ENCODE measurements around the gene BPIFB3.

Gene BPIFB3

GRCh38 chr20:33053291-33054106 is at the start of gene BPIFB3:
Gene BPIFB3, plus strand, starts transcription at chr20:33053903. Its CDS starts 1,533 bp downstream, at chr20:33055436.
- Histone ChIP-seq H3K36me3 (ENCODE audit: control insufficient read depth in 5 of 5, insufficient read depth in 5 of 5, low read length in 5 of 5) (no peaks in the 10 kb centered on the region), H3K9me3 (ENCODE audit: control insufficient read depth in 5 of 5, low read length in 5 of 5) (no peaks in the 10 kb centered on the region), H3K4me1 (ENCODE audit: control insufficient read depth in 5 of 5, insufficient read depth in 5 of 5, low read length in 5 of 5) (peaks cover 0 to 6% (median 4%) of the 10 kb centered on the region in 5 donors), H3K27ac (ENCODE audit: low read depth, low read length) (no peak within 1 kb of the TSS), H3K4me3 (ENCODE audit: low read depth in 1 of 5, low read length in 5 of 5) (no peak within 1 kb of the TSS), H3K9ac (ENCODE audit: low read length in 5 of 5) (no peak within 1 kb of the TSS), H3K27me3 (ENCODE audit: control insufficient read depth in 5 of 5, insufficient read depth in 4 of 5, low read length in 5 of 5) (peaks cover 0 to 12% (median 3%) of the 10 kb centered on the region in 5 donors)

GRCh38 chr20:33004141-33004751 is 49.5 kb upstream of the BPIFB3 start, which contains the start of gene SUN5:
Gene SUN5, minus strand, starts transcription at chr20:33004433. Its CDS starts 93 bp downstream, at chr20:33004340.
- no peak within 1 kb of the TSS for H3K9ac ChIP-seq (ENCODE audit: low read length in 5 of 5)
- peaks cover under 1 to 15% (median 10%) of the 10 kb centered on the region in 5 donors for H3K4me1 ChIP-seq (ENCODE audit: control insufficient read depth in 5 of 5, insufficient read depth in 5 of 5, low read length in 5 of 5)
- no peak within 1 kb of the TSS for H3K4me3 ChIP-seq (ENCODE audit: low read depth in 1 of 5, low read length in 5 of 5)
- peaks cover 0 to 11% (median 5%) of the 10 kb centered on the region in 5 donors for H3K9me3 ChIP-seq (ENCODE audit: control insufficient read depth in 5 of 5, low read length in 5 of 5)
- H3K36me3 ChIP-seq (ENCODE audit: control insufficient read depth in 5 of 5, insufficient read depth in 5 of 5, low read length in 5 of 5) = no peaks in the 10 kb centered on the region
- H3K27ac ChIP-seq (ENCODE audit: low read depth, low read length) = no peak within 1 kb of the TSS
- H3K27me3 ChIP-seq (ENCODE audit: control insufficient read depth in 5 of 5, insufficient read depth in 4 of 5, low read length in 5 of 5) = no peaks in the 10 kb centered on the region

GRCh38 chr20:33005132-33005566 is 48.6 kb upstream of the BPIFB3 start:
- peaks cover 0 to 11% (median 5%) of the 10 kb centered on the region in 5 donors for H3K9me3 ChIP-seq (ENCODE audit: control insufficient read depth in 5 of 5, low read length in 5 of 5)
- no peaks in the 10 kb centered on the region for H3K27me3 ChIP-seq (ENCODE audit: control insufficient read depth in 5 of 5, insufficient read depth in 4 of 5, low read length in 5 of 5)
- H3K4me3 ChIP-seq (ENCODE audit: low read depth in 1 of 5, low read length in 5 of 5) = no peak overlapping the region
- H3K36me3 ChIP-seq (ENCODE audit: control insufficient read depth in 5 of 5, insufficient read depth in 5 of 5, low read length in 5 of 5) = no peaks in the 10 kb centered on the region
- H3K4me1 ChIP-seq (ENCODE audit: control insufficient read depth in 5 of 5, insufficient read depth in 5 of 5, low read length in 5 of 5) = peaks cover 2 to 18% (median 13%) of the 10 kb centered on the region in 5 donors
- H3K9ac ChIP-seq (ENCODE audit: low read length in 5 of 5) = no peak overlapping the region
- no peak overlapping the region for H3K27ac ChIP-seq (ENCODE audit: low read depth, low read length)

- Histone ChIP-seq H3K9ac (ENCODE audit: low read length in 5 of 5) (no peak overlapping the region), H3K4me1 (ENCODE audit: control insufficient read depth in 5 of 5, insufficient read depth in 5 of 5, low read length in 5 of 5) (peaks cover 2 to 17% (median 13%) of the 10 kb centered on the region in 5 donors)
These were observed 47.6 kb upstream of the BPIFB3 start for GRCh38 chr20:33005908-33006775.

GRCh38 chr20:33006776-33007375 is 46.8 kb upstream of the BPIFB3 start:
- no peaks in the 10 kb centered on the region for H3K36me3 ChIP-seq (ENCODE audit: control insufficient read depth in 5 of 5, insufficient read depth in 5 of 5, low read length in 5 of 5)
- H3K27me3 ChIP-seq (ENCODE audit: control insufficient read depth in 5 of 5, insufficient read depth in 4 of 5, low read length in 5 of 5) = no peaks in the 10 kb centered on the region
- H3K9ac ChIP-seq (ENCODE audit: low read length in 5 of 5) = no peak overlapping the region
- H3K27ac ChIP-seq (ENCODE audit: low read depth, low read length) = no peak overlapping the region
- peaks cover 2 to 17% (median 13%) of the 10 kb centered on the region in 5 donors for H3K4me1 ChIP-seq (ENCODE audit: control insufficient read depth in 5 of 5, insufficient read depth in 5 of 5, low read length in 5 of 5)
- peaks cover 0 to 11% (median 5%) of the 10 kb centered on the region in 5 donors for H3K9me3 ChIP-seq (ENCODE audit: control insufficient read depth in 5 of 5, low read length in 5 of 5)
- H3K4me3 ChIP-seq (ENCODE audit: low read depth in 1 of 5, low read length in 5 of 5) = no peak overlapping the region

More at GRCh38 chr20:33005908-33006775, 47.6 kb upstream of the BPIFB3 start:
- H3K9me3 ChIP-seq (ENCODE audit: control insufficient read depth in 5 of 5, low read length in 5 of 5) = peaks cover 0 to 11% (median 5%) of the 10 kb centered on the region in 5 donors
- no peak overlapping the region for H3K4me3 ChIP-seq (ENCODE audit: low read depth in 1 of 5, low read length in 5 of 5)
- H3K27ac ChIP-seq (ENCODE audit: low read depth, low read length) = no peak overlapping the region
- H3K36me3 ChIP-seq (ENCODE audit: control insufficient read depth in 5 of 5, insufficient read depth in 5 of 5, low read length in 5 of 5) = no peaks in the 10 kb centered on the region
- H3K27me3 ChIP-seq (ENCODE audit: control insufficient read depth in 5 of 5, insufficient read depth in 4 of 5, low read length in 5 of 5) = no peaks in the 10 kb centered on the region

- no peak within 1 kb of the TSS for H3K27ac ChIP-seq (ENCODE audit: low read depth, low read length)
- H3K9ac ChIP-seq (ENCODE audit: low read length in 5 of 5) = no peak within 1 kb of the TSS
- peaks cover 2 to 17% (median 13%) of the 10 kb centered on the region in 5 donors for H3K4me1 ChIP-seq (ENCODE audit: control insufficient read depth in 5 of 5, insufficient read depth in 5 of 5, low read length in 5 of 5)
- H3K27me3 ChIP-seq (ENCODE audit: control insufficient read depth in 5 of 5, insufficient read depth in 4 of 5, low read length in 5 of 5) = no peaks in the 10 kb centered on the region
- no peaks in the 10 kb centered on the region for H3K36me3 ChIP-seq (ENCODE audit: control insufficient read depth in 5 of 5, insufficient read depth in 5 of 5, low read length in 5 of 5)
- H3K9me3 ChIP-seq (ENCODE audit: control insufficient read depth in 5 of 5, low read length in 5 of 5) = peaks cover 0 to 11% (median 5%) of the 10 kb centered on the region in 5 donors
- H3K4me3 ChIP-seq (ENCODE audit: low read depth in 1 of 5, low read length in 5 of 5) = no peak within 1 kb of the TSS
These were observed 46.0 kb upstream of the BPIFB3 start, which contains the start of gene BPIFB2 for GRCh38 chr20:33007376-33008335. Gene BPIFB2, plus strand, starts transcription at chr20:33007704. Its CDS starts 871 bp downstream, at chr20:33008575.

GRCh38 chr20:33008336-33009213 is 45.1 kb upstream of the BPIFB3 start:
- no peak overlapping the region for H3K27ac ChIP-seq (ENCODE audit: low read depth, low read length)
- peaks cover 2 to 17% (median 13%) of the 10 kb centered on the region in 5 donors for H3K4me1 ChIP-seq (ENCODE audit: control insufficient read depth in 5 of 5, insufficient read depth in 5 of 5, low read length in 5 of 5)
- H3K27me3 ChIP-seq (ENCODE audit: control insufficient read depth in 5 of 5, insufficient read depth in 4 of 5, low read length in 5 of 5) = no peaks in the 10 kb centered on the region
- H3K9ac ChIP-seq (ENCODE audit: low read length in 5 of 5) = no peak overlapping the region
- H3K36me3 ChIP-seq (ENCODE audit: control insufficient read depth in 5 of 5, insufficient read depth in 5 of 5, low read length in 5 of 5) = no peaks in the 10 kb centered on the region
- H3K9me3 ChIP-seq (ENCODE audit: control insufficient read depth in 5 of 5, low read length in 5 of 5) = peaks cover 0 to 11% (median 5%) of the 10 kb centered on the region in 5 donors
- no peak overlapping the region for H3K4me3 ChIP-seq (ENCODE audit: low read depth in 1 of 5, low read length in 5 of 5)
